CD1c-positive myeloid dendritic cell (primary cell): ENCODE results near the gene ASB1.

Experiments used
- DNase-seq: peaks from one replicate; pipeline ENCODE4 v3.0.0-alpha.2; 2016; ENCODE audit errors: extremely low spot score

ASB1 gene

GRCh38 chr2:238444242-238444641, 17.5 kb downstream of the ASB1 start:
- no peak for DNase-seq

DNA sequence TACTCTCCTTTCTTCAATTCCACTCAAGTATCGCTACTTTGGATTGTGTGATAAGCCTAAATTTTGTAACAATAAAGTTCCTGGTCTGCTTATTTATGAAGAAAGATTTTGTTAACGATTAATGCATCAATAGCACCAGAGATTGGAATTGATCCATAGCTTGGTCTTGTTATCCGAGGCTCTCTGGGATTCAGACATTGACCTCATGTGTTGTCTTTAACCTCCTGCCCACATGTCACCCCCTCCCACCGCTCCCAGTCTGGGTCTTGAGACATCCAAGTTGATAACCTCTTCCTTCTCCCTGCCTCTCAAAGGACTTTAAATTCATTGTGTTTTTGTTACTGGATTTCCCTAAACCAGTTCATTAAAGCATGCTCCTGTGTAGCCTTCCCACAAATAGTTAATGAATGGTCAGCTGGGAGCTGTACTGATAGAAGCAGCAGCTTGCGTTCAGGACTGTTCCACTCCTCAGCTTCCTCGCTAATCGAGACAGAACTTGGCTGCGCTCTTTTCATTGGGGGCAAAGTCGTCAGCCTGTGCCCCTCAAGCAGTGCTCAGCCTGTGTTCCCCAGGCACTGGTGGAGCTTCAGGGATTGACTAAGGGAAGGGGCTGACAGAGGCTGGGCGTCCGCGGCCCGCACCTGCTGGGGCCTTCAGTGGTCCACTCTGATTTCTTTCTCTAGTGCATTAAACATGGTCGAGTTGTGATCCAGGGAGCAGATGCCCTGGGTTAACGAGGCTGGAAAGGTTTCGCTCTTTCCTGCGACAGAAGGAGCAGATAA, 18.9 kb downstream of the ASB1 start:
- DNase-seq = no peak

GRCh38 chr2:238446371-238446770, 19.6 kb downstream of the ASB1 start:
- no peak for DNase-seq

DNA sequence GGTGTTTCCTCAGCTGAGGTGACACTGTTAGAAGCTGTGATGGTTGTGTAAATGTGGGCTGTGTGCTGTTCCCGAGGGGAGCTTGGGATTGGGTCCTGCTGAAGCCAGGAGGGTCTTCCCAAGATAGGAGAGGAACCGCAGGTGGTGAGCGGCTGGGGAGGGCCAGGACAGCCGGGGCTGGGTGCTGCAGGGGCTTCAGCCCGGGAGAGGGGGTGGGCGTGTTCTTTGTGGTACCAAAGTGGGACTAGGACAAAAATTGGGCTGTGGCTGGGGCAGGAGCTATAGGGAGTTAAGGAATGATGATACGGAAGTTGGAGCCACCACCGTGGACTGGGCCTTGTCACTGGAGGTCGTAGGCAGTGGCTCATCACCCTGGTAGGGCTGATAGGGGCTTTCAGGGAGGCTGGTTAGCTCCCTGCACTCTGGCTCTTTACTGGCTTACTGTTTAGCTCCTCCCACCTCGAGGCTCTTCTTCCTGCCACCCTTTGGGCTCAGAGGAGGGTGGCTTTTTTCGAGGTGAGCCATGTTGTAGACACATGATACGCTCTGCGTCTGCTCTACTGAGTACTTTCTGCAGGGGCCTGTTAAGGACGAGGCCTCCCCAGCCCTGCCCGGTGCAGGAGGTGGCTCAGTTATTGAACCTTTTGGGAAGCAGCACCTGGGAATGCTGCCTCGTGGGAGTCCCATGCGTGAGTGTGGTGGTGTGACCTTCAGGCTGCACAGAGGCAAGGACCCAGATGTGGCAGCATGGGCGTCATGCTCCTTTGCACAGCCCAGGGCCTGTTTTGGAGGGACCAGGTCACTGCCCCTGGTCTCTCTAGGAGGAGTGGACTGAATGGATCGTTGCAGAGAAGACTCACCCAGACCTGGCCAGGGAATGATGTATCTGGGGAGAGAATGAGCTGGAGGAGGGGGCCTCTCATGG, 21.6 kb downstream of the ASB1 start:
- DNase-seq = no peak

DNA sequence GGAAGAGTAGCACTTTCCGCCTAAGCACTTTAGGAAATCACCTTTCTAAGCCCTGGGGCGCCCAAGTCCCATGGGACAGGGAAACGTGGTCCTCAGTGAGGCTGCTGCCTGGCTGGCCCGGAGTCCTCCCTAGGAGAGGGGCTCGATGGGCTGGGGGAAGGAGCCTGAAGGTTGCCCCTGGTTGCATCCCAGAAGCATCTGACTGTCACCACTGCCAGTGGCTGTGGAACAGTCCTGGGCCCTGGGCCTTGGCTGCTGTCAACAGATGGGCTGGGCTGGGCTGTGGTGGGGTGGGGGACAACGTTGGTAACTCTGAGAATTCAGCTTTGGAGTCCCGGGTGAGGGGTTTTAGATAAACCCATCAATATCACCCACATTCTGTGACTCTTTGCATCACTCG, 22.5 kb downstream of the ASB1 start:
- DNase-seq = no peak

DNA sequence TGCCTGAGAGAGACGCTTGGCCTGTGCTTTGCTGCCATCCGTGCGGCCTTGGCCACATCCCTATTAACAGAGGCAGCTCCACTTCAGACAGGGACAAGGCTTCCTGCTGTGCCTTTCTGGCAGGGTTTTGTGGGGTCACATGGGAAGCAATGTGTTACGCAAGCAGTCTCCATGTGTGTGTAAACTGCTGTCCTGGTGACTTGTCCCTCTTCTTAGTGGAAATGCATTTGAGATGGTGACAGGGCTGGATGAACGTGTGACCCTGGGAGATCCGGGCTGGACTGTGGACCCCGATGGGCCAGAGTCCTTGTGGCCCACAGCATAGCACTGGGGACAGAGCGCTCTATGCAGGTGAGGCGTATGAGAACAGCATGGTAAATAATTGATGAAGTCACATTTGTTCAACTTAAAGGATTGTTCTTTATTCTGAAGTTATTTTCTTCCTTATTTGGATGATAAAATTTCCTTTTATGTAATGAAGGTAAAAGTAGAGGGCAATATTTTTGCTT, 23.2 kb downstream of the ASB1 start:
- DNase-seq = peak; percentile 54

- no peak for DNase-seq
Measured at GRCh38 chr2:238450440-238450861, 23.7 kb downstream of the ASB1 start.

- DNase-seq = no peak
Measured at GRCh38 chr2:238453842-238454241, 27.1 kb downstream of the ASB1 start.

- DNase-seq = no peak
Measured at GRCh38 chr2:238456449-238456848, 29.7 kb downstream of the ASB1 start.

DNA sequence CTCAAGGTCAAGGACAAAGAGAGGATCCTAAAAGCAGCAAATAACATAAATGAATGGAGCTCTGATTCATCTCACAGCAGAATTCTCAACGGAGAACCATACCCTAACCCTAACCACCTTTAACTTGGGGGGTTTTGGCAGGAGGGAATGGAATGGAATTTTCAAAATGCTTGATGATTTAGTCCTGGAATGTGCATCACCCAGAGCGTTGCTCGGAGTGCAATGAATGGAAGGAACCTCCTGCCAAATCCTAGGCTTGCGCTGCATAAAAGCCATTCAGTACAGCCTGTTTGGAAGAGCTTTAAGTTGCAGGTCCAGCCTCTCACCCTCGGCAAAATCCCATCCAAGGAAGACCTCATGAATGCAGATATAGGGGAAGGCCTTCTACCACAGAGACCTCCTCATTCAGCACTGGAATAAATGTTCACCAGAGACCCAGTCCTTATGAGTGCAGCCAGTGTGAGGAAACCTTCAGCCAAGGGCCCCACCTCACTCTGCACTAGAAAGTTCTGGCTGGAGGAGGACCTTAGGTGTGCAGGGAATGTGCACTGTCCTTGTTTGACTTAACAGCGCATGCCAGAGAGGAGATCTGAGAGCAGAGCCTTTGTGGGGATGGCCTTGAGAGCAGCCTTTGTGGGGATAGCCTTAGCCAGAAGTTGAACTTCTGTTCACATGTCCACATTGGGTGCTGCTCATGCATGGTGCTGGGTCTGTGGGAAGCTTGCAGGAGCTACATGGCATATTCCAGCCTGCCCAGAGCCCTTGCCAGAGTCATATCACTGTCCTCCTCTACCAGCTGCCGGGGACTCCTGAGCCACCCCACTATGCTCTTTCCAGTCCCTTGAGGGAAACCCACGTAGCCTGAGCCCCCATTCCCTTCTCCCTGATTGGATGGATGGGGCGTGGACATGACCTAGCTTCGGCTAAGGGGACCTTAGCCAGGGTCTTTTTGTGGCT, 30.5 kb downstream of the ASB1 start:
- DNase-seq = no peak

DNA sequence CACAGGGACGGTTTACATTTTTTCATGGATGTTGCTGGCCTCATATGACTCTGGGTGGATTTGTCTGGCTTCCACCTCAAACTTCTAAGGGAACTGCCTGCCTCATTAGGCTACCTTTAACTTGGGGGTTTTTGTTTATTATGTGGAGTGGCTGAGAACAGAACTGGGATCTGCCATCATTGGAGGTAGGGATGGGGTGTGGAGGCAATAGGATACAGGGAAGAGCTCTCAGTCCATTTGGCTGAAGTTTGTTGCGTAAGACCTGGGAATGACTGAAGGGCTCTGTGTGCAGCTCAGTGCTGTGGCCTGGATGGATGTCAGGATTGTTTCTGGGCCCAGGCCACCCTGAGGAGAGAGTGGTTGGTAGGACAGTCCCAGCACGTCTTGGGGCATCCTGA, 31.2 kb downstream of the ASB1 start:
- no peak for DNase-seq

- no peak for DNase-seq
Measured at GRCh38 chr2:238458651-238459050, 31.9 kb downstream of the ASB1 start.

DNA sequence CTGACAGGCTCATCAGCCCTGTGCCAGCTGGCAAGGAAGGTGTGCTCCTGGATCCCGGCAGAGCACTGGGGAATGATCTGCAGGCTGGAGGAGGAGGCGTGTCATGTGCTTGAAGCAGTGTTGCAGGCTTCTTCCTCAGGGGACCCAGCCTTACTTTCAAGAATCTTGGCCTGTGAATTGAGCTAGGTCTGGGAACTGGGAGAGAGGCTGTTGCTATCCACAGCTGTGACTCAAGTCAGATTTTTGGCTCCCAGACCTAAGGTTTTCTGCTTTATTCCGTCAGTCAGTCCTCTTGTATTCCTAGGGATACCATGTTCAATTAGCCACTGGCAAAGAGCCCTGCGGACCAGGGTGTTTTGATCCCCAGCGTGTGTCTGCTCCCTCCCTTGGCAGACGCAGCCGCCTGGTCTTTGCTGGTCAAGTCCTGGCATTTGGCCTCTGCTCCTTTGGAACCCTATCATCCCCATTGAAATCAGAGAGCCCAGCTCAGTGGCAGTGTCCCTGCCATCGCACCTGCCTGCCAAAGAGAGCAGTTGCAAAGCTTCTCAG, 32.4 kb downstream of the ASB1 start:
- no peak for DNase-seq

DNA sequence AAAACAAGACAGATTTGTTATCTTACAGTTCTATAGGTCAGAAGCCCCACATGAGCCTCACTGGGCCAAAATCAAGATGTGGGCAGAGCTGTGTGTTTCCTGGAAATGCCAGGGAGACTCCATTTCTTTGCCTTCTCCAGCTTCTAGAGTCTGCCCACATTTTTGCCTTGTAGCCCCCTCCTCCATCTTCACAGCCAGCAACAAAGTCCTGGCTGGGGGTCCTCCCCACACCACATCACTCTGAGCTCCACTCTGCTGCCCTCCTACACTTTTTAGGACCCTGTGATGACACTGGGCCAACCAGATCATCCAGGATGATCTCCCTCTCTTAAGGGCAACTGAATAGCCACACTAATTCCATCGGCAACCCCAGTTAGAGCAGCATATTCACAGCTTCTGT, 34.3 kb downstream of the ASB1 start:
- DNase-seq = no peak

DNA sequence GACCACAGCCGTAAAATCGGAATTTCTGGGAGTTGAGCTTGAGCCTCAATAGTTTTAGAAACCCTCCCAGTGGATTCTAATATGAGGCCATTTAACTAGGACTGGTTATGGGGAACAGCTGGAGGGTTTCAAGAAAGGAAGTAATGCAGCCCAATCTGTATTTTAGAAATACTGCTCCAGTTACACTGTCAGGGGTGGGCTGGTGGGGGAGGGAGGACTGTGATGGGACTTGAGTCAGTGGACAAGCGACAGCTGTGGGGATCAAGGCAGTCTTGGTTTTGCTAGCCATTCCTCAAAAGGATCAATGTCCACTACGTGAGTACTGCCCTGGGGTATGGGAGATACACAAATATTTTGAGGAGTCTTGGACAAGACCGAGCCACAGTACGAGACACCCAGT, 34.8 kb downstream of the ASB1 start:
- no peak for DNase-seq

DNA sequence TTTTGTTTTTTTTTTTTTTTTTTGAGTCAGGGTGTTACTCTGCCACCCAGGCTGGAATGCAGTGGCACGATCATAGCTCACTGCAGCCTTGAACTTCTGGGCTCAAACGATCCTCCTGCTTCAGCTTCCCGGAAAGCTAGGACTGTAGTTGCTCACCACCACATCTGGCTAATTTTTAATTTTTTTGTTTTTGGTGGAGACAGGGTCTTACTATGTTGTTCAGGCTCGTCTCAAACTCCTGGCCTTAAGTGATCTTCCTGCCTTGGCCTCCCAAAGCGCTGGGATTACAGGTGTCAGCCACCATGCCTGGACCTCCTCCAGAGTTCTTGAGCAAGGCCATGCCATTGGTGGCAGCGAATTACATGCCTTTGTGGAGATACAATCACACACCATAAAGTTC, 35.2 kb downstream of the ASB1 start:
- DNase-seq = no peak

DNA sequence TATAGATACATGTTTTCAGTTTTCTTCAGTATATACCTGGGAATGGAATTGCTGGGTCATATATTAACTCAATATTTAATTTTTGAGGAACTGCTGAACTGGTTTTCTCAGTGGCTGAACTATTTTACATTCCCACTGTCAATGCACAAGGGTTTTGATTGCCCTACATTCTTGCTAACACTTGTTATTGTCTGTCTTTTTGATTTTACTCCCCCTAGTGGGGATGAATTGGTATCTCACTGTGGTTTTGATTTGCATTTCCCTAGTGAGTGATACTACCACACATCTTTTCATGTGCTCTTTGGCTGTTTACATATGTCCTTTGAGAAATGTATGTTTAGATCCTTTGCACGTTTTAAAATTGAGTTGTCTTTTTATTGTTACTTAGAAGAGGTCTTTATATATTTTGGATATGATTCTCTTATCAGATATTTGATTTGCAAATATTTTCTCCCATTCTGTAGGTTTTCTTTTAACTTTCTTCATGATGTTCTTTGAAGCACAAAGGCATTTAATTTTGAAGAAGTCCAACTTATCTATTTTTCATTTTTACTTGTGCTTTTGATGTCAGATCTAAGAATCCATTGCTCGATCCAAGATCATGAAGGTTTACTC, 36.2 kb downstream of the ASB1 start:
- DNase-seq = peak; percentile 72

DNA sequence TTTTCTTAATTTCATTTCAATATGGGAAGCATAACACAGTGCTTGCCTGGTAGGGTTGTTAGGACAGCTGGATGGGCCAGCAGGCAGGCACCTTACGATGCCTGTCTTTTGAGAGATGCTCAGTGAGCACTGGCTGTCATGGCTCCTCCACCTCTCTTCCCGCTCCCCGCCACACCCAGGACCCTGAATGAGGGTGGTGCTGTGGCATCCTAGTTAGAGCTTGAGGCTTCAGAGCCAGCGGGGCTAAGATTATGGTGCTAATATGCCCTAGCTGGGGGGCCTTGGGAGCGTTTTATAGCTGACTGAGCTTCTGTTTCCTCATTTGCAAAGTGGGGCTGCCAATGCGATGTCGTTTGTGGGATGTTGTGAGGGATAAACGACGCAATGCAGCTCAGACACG, 37.7 kb downstream of the ASB1 start:
- DNase-seq = no peak

DNA sequence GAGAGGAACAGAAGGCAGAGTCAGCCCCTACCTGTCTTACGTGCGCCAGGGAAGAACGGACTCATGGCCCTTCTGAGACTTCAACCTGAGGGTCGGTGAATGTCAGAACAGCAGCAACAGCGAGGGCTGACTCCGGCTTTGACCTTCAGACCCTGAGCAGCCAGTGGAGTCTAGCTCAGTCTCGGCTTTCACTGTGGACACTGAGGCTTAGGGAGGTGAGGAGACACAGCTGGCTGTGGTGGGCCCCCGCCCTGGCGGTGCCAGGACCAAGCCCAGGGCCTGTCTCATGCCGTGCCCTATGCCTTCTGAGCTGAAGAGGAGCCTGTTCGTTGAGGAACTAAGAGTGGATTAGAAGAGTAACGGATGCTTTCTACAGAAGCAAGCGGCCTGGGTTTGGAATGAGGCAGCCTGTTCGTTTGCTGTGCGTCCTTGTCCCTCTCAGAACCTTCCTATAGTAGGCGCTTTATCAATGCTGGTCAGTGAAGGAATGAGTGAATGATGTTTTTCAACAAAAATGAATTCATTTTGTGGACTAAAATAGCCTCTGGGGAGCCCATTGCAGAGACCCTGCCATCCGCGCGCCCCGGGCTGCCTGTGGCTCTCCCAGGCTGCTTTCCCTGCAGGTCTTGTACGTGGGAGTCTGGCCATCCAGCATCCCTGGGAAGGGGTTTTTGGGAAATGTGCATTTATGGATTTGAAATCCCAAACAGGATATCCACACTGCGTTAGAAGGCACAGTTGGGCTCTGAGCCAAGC, 38.9 kb downstream of the ASB1 start:
- DNase-seq = no peak

DNA sequence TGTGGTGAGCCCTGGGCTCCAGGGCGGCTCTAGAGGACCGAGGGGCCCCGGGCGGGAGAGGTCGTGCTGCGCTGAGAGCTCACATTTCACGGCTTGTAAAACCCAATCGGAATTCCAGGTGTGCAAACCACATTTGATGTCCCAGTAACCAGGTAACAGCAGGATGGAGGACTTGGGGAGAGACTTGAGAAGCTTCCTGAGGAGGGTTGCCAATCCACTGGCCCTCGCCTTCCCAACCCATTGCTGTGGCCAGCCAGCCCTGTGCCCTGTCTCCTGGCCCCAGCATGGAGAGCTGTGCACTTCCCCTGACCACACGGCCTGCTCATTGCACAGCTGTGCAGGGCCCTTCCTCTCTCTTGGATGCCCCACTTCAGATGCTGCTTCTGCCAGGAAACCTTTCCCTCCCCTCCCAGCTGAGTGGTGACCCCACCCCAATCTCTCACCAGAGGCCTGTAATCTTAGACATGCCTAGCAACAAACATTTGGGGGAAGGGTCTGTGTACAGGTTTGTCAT, 39.6 kb downstream of the ASB1 start:
- DNase-seq = no peak
